ENCODE measurements around the gene DPH2.

DNA sequence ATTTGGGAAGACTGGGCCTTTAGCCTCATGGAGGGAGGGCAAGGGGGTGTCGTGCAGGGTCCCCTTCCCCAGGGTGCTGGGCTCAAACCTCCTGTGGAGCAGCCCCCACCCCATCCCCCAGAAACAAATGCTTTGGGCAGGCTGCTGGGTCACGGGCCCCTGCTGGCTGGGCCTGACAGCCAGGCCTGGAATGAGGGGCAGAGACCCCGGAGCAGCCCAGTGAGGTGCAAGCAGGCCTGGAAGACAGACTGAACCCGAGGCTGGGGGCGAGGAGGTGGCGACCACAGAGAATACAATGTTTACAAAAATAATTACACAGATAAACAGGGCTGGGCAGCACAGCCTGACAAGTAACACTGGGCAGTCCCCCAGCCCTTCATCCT, 26.9 kb downstream of the DPH2 start:
- no peak for TF ChIP-seq TARDBP (IDR thresholded peaks at IDR 0.05; ENCODE audit: borderline replicate concordance)
- no peak for TF ChIP-seq BHLHE40 (IDR thresholded peaks at IDR 0.05; ENCODE audit: borderline replicate concordance in 1 of 2, low read depth in 2 of 2, low read length in 1 of 2)
- no peak for TF ChIP-seq NR2C2 (IDR thresholded peaks at IDR 0.05; ENCODE audit: borderline replicate concordance, control insufficient read depth, insufficient read length, low read depth)
- no peak for TF ChIP-seq CTCF (IDR thresholded peaks at IDR 0.05 in 2 of 3, conservative IDR thresholded peaks at IDR 0.05 in 1 of 3; ENCODE audit: control insufficient read depth in 2 of 3, extremely low read depth in 1 of 3, insufficient read depth in 1 of 3, low read depth in 3 of 3, low read length in 3 of 3)
- no peak for TF ChIP-seq POLR2A (IDR thresholded peaks at IDR 0.05; ENCODE audit: low read depth, low read length)
- TF ChIP-seq EP300 (IDR thresholded peaks at IDR 0.05; ENCODE audit: borderline replicate concordance in 1 of 2, control insufficient read depth in 1 of 2, low read depth in 2 of 2, low read length in 2 of 2), result no peak
- no peak for TF ChIP-seq EGR1 (IDR thresholded peaks at IDR 0.05; ENCODE audit: borderline replicate concordance in 1 of 2, low read depth in 2 of 2, low read length in 2 of 2)
- no peak for TF ChIP-seq IRF3 (IDR thresholded peaks at IDR 0.05)
- no peak for TF ChIP-seq PBX3 (IDR thresholded peaks at IDR 0.05; ENCODE audit: insufficient replicate concordance, low read depth, low read length)
- no peak for TF ChIP-seq SMARCA5 (IDR thresholded peaks at IDR 0.05)
- TF ChIP-seq ESRRA (IDR thresholded peaks at IDR 0.05; ENCODE audit: low read length), result no peak
- no peak for TF ChIP-seq CBX5 (IDR thresholded peaks at IDR 0.05; ENCODE audit: low read depth)
- TF ChIP-seq POLR2AphosphoS5 (IDR thresholded peaks at IDR 0.05; ENCODE audit: low read length), result no peak
- no peak for TF ChIP-seq TCF12 (IDR thresholded peaks at IDR 0.05; ENCODE audit: low read depth, low read length)

Measured in GM12878 (cell line).